ENCODE data around the gene LGALS8.
A peak's percentile ranks its signal among the peaks of the same experiment; 100 is the strongest.
"Not testable (repeated sequence)": the region's sequence is repeated elsewhere in the genome, so short reads cannot be mapped to it uniquely, and the experiment has no call there.

Gene LGALS8
- total RNA-seq = 148 to 480 (median 256) reads per million in 4 experiments

DNA sequence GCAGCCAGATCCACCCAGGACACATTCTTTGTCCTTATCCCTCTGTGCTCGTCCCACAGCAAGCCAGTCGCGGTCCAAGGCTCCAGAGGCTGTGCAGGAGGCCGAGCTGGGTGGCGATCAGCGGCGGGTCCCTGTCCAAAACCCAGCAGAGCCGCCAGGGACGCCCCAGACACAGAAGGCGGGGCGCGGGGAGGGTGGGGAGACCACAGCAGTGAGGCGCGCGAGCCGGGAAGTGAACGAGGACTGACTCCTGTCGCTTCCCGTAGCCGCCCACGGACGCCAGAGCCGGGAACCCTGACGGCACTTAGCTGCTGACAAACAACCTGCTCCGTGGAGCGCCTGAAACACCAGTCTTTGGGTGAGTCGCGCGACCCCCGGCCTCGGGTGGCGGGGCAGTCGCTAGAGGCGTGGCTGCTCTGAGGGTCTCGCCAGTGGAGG lies at the start of gene LGALS8:
Gene LGALS8, plus strand, starts transcription at position 279 of the 438 bp plus-strand sequence. CDS start 2,089 bp downstream, outside the sequence.
- peak; percentile 70 for DNase-seq

DNA sequence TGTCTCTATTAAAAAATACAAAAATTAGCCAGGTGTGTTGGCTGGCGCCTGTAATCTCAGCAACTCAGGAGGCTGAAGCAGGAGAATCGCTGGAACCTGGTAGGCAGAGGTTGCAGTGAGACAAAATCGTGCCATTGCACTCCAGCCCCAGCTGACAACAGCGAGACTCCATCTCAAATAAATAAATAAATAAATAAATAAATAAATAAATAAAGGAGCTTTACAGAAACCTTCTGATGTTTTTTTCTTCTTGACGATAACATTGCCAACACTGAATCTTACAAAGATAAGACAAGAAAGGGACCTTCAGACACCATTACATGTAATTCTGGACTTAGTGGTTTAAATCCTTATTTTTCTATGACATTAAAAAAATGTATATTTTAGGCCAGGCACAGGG lies 47.8 kb upstream of the LGALS8 start:
- no peak for DNase-seq

DNA sequence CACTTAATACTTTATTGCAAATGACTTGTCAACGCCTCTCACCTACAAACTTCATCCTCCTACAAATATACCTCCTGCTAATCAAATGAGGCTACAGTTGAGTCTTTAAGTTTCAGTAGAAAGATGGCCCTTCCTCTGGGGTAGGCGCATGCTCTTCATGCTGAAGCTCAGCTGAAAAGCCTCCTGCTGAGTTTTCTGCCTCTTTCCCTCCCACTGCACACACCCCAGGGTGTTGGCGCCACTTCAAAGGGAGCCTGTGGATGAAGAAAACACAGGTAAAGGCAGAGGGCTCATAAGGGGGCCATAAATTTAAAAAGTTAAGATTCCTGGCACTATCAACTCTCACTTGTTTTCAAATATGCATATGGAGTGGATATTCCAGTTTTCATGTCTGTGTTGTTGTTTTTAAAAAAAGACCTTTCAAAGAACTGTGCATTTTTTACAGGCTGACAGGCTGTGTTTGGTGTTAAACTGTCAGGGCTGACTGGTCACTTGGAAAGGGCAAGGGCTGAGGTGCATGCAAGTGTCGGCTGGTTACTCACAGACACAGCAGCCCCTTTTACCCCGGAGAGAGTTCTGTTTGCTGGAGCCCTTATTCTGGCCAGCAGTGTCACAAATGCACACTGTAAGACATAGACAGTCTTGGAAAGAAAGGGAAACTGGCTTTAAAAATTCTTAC lies 42.9 kb upstream of the LGALS8 start:
- no peak for DNase-seq

DNA sequence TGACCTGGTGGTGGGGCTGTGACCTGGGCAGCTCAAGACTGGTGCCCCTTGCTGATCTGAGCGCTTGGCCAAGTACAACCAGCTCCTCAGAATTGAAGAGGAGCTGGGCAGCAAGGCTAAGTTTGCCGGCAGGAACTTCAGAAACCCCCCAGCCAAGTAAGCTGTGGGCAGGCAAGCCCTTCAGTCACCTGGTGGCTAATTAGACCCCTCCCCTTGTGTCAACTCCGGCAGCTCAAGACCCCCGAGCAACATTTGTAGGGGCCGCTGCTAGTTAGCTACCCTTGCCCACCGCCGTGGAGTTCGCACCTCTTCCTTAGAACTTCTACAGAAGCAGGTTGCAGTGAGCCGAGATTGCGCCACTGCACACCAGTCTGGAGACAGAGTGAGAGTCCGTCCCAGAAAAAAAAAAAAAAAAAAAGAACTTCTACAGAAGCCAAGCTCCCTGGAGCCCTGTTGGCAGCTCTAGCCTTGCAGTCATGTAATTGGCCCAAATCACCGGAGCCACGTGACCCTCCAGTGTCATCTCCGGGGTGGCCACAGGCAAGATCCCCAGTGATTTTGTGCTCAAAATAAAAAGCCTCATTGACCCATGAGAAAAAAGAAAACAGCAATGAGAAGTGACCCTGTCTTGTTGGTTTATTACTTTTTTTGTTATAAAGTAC lies 39.3 kb upstream of the LGALS8 start:
- DNase-seq = no peak

DNA sequence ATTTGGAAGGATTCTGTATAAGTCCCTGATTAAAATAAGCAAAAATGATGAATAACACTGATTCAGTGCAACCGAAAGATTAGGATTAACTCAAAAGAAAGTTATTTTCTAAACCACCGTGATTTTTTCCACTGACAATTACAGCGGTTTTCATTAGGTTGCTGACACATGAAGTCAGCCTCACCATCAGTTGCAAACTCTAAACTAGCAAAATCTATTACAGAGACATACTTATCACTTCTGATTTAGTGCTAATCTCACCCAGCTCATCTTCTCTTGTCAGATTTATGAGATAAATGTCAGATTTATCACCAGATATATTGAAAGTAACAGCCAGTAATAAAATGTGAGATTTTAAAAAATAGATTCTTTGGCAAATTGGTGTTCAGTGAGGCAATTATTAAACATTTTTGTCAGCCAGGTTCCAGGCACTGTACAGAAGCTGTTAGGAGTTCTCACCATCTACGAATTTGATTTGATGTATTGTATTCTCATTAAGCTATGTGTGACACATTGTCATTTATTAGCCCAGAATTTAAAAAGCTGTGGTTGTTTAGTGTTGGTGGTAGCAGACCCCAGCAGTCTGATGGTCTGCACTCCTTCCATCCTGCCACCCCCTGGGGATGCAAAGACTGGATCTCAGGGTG lies 37.3 kb upstream of the LGALS8 start:
- no peak for DNase-seq

DNA sequence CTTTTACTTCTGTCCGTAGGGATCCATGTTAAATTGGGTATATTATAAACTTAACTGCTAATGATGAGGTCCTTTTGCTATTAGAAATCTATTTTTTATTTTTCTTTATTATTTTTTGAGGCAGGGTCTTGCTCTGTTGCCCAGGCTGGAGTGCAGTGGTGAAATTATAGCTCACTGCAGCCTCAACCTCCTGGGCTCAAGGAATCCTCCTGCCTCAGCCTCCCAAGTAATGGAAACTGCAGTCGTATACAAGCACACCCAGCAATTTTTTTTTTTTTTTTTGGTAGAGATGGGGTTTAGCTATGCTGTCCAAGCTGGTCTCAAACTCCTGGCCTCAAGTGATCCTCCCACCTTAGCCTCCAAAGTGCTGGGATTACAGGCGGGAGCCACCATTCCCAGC lies 34.6 kb upstream of the LGALS8 start:
- DNase-seq = not testable (repeated sequence)

DNA sequence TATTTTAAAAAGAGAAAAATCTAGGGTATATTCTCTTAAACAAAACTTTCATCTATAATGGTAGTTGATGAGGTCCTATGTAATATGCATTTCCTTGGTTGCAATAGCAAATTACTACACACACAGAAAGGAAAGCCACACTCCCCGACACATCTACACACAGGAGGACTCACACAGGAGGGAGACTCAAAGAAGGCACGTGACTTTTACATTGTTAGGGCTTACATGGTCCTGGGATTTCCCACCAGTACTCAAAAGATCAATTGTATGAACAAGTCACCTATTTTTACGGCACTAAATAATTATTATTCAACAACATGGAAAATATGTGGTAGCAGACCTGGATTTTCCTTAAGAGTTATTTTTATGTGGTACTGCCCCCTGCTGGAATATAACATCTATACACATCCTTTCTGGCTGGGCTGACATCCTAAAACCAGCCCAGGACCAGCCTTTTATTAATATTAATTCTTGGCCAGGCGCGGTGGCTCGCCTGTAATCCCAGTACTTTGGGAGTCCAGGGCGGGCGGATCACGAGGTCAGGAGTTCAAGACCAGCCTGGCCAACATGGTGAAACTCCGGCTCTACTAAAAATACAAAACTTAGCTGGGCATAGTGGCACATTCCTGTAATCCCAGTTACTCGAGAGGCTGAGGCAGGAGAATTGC lies 33.9 kb upstream of the LGALS8 start:
- DNase-seq = no peak

DNA sequence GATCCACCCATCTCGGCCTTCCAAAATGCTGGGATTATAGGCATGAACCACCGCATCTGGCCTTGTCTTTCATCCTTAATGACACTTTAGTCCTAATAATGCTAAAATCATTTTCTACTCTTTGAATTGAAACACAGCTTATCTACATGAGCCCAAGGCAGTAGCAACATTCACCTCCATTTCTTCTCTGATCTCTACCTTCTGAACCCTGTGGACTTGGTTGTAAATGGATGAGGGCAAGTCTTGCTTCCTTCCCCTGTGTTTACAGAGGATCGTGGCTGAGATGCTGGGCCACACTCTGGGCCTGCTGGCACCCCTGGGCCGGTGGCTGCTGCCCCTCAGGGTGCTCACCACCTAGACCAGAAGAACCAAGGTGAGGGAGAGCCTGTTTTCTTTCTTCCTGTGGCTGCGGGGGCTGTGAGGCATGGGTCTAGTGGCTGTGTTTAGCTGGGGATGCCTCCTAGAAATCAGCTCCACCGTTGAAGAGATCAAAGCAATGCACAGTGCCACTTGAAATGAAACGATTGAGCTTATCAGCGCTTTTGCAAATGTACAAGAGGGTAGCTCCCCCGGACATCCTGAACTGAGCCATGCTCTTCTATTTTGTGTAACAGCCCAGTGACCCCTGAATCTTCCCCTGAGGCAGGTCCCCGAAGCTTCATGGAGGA lies 32.2 kb upstream of the LGALS8 start:
- DNase-seq = no peak

DNA sequence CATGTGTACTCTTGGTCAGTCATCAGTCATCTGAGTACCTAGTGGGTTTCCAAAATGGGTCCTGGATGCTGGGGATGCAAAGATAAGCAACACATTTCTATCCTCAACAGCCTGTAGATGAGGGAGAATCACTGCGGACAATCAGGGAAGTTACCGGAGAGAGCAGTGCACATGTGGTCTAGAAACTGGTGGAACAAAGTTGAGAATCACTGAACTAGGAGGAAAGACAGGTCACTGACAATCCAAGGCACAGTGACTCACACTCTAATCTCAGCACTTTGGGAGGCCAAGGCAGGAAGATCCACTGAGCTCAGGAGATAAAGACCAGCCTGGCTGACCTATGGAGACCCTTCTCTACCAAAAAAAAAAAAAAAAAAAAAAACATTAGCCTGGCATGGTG lies 31.4 kb upstream of the LGALS8 start:
- no peak for DNase-seq

DNA sequence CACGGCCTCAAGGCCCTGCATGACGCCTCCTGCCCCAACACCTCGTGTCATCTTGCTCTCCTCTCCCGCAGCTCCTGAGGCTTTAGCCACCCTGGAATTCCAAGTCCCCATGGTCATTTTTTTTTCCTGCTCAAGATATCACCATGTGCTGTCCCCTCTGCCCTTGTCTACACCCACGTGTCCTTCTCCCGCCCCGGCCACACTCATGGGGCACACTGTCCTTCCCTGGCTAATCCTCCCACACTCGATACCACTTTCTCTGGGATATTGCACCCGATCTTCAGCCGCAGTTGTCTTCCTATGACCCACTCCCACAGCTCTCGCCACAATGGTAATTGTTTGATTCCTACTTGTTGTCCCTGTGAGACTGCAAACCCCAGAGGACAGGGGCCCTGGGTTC lies 29.7 kb upstream of the LGALS8 start:
- no peak for DNase-seq

DNA sequence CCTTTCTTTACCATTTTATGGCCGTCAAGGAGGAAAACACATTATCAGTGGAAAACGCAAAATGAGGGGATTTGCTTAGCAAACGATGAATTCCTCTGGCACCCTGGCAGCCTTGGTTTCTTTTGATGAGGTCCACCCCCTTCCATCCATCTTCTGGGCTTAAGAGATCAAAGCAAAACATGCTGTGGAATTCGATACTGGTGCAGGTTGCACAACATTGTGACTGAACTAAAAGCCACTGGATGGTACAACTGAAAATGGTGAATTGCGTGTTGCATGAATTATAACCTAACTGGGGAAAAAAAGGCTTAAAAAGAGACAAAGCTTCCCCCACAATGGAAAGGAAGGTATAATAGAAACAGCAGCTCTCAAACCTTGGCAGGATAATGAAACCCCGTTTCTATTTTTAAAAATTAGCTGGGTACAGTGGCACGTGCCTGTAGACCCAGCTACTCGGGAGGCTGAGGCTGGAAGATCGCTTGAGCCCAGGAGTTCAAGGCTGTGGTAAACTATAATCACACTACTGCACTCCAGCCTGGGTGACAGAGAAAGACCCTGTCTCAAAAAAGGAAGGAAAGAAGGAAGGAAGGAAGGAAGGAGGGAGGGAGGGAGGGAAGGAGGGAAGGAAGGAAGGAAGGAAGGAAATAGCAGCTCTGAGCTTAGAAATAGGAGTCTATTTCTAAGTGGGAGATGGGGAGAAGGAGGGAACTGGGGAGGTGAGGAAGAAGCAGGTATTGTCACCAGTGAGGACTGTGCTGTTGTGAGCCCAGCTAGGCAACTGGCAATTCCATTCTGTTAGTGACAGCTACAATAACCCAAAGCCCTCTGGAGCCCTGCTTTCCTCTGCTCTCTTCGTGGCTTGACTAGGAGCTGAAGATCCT lies 29.0 kb upstream of the LGALS8 start:
- no peak for DNase-seq

DNA sequence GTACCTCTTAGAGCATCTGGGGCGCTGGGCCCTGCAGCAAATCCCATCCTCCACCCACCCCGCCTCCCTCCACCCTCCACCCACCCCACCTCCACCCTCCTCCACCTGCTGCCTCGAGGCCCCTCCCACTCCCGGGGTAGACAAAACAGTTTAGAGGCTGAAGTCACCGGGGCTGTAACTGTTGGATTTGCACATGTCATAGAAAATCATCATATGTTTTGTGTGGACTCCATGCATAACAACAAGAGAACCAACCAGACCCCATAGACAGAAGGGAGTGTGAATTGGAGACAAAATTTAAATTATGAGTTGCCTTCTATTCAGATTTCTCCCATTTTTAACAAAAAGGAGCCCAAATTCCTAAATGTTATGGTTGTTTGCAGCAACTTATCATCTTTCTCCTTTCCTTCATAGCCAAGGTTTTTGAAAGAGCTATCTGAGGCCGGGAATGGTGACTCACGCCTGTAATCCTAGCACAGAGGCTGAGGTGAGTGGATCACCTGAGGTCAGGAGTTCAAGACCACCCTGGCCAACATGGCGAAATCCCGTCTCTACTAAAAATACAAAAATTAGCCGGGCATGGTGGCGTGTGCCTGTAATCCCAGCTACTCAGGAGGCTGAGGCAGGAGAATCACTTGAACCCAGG lies 28.2 kb upstream of the LGALS8 start:
- no peak for DNase-seq

DNA sequence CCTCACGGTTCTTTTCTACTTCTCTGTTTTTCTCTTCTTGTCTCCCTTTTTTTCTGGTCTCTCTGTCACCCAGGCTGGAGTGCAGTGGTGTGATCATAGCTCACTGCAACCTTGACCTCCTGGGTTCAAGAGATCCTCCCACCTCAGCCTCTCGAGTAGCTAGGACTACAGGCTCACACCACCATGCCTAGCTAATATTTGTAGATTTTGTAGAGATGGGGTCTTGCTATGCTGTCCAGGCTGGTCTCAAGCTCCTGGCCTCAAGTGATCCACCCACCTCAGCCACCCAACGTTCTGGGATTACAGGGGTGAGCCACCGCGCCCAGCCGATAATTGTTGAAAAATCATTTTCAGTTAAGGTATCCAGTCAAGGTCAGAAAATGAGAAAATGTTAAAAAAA lies 25.9 kb upstream of the LGALS8 start:
- no peak for DNase-seq

DNA sequence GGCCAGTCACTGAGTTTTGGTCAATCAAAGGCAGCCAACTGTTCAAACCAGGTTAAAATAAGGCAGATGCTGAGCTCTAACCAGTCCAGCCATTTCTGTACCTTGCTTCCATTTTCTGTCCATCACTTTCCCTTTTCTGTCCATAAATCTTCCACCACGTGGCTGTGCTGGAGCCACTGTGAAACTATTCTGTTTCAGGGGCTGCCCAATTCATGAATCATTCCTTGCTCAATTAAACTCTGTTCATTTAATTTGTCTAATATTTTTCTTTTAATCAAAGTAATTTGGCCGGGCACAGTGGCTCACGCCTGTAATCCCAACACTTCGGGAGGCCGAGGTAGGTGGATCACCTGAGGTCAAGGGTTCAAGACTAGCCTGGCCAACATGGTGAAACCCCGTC lies 22.7 kb upstream of the LGALS8 start:
- DNase-seq = no peak

DNA sequence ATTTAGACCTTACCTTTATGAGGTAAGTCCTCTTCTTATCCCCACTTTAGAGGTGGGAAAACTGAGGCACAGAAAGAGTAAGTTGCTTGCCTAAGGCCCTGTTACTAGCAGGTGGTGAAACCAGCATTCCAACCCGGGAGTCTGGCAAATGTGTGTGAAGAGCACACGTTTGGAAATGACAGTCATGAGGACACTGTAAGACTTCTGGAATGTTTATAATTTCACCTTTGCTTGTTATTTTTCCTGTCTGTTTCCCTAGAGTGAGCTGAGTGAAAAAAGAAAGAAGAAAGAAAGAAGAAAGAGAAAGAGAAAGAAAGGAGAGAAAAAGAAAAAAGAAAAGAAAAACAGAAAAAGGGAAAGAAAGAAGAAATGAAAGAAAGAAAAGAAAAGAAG lies 21.2 kb upstream of the LGALS8 start:
- DNase-seq = no peak

DNA sequence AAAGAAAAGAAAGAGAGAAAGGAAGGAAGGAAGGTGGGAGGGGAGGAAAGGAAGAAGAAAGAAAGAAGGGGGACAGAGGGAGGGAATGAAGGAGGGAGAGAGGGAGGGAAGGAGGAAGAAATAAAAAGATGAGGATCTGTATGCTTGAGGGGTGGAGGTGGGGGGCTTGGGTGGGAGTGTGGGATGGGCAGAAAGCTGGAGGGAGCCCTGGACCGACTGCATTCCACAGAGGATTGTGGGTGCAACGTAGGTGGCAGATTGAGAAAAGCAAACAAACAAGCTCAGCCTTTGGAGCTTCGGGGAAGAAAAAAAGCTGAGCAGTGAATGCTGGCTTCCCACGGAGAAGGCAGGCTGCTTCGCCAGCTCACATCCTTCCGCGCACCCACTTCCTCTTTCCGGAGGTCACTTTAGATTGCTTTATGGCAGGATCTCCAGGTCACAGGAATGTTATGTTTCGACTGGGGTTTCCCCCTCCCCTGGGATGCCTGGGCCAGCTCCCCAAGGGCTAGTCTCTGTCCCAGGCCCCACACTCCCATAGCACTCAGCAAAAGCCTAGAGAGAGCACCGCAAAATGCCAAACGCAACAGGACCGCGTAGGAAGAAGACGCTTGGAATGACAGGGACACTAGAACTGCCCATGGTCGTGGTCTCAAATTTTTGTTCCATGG lies 20.7 kb upstream of the LGALS8 start:
- DNase-seq = no peak

DNA sequence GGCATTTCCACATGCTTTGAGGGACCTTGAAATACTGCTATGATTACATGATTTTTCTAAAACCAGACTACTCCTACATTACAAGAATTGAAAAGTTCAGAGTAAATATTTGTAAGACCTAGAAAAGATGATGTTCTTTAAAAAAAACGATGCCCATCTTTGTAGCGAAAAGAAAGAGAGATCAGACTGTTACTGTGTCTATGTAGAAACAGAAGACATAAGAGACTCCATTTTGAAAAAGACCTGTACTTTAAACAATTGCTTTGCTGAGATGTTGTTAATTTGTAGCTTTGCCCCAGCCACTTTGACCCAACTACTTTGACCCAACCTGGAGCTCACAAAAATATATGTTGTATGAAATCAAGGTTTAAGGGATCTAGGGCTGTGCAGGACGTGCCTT lies 19.4 kb upstream of the LGALS8 start:
- not testable (repeated sequence) for DNase-seq

DNA sequence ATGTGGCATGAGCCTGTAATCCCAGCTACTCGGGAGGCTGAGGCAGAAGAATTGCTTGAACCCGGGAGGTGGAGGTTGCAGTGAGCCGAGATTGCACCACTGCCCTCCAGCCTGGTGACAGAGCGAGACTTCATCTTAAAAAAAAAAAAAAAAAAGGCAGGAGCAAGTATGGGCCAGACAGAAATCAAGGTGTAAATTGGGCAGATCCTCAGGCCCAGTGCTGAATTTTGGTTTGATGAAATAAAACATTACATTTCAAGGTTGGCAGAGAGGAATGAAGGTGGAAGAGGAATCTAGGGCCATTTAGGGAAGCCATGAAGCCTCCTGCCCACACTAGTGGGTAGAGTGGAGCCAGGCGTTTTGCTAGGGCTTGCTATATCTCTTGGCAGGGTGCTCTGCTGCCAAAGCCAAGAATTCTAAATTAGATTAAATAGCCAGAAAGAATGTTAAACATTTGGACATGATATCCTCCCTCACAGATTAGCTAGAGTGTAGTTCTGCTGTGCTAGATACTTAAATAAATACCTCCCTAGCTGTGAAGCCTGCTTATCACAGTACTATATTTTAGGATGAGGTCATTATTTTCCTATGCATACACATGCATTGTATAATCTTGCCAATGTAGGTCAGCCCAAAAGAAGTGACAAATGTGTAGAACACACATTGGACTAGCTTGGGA lies 16.6 kb upstream of the LGALS8 start:
- no peak for DNase-seq

DNA sequence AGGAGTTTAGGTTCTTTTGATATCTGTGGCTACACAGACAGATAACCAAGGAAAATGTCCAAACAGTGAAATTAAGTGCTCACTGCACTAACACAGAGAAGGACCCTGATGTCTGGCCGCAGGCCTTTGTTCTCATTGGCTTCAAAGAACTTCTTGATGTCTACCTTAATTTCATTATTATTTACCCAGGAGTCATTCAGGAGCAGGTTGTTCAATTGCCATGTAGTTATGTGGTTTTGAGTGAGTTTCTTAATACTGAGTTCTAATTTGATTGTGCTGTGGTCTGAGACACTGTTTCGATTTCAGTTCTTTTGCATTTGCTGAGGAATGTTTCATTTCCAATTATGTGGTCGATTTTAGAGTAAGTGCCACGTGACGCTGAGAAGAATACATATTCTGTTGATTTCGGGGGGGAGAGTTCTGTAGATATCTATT lies 15.2 kb upstream of the LGALS8 start:
- DNase-seq = no peak

DNA sequence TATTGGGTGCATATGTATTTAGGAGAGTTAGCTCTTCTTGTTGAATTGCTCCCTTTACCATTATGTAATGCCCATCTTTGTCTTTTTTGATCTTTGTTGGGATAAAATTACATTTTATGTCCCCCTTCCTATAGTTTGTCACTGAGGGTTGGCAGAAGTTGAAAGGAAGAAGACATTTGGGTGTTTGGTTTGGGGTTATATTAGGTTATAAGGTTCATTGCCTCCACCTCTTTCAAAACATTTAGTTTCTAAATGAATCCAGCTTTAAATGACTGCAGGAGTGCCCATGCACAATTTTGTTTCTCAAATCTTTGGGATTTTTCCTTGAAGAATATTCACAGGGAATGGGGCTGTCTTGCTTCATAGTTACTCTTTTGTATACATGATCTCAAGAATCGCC lies 14.6 kb upstream of the LGALS8 start:
- DNase-seq = no peak
